Activated B cell treated with CpG ODN at 0.5 μM for 24 hours (primary cell): ENCODE measurements around the gene ZNF765. TPM values are rescaled to one million over a fixed set of nuclear protein-coding genes. Genes with fewer than 3 reads are reported as not detected.
"Not testable (repeated sequence)": the region's sequence is repeated elsewhere in the genome, so short reads cannot be mapped to it uniquely, and the experiment has no call there.

Experiments used
- ATAC-seq: fragments of 200-7000 bp; cut with Tn5 transposase; one replicate; pipeline ENCODE4 v1.10.0; 2021; ENCODE audit warnings: low read depth, mild to moderate bottlenecking, moderate library complexity
- CTCF ChIA-PET: fragments of 350-600 bp; sonication (Branson Sonifier 250); formaldehyde crosslinking; loops from one replicate; lab custom pipeline; 2021; ENCODE audit warnings: antibody characterized with exemption; lab: Charles Lee
- POLR2A ChIA-PET: fragments of 350-600 bp; sonication (Branson Sonifier 250); formaldehyde crosslinking; loops from one replicate; lab custom pipeline; 2021; ENCODE audit warnings: antibody characterized with exemption; lab: Charles Lee
- DNase-seq: peaks from one replicate; pipeline ENCODE4 v3.0.0; 2022
- H3K27ac Mint-ChIP-seq: one replicate; pipeline ENCODE4 v1.8.0; 2020; ENCODE audit warnings: mixed read lengths
- H3K27me3 Mint-ChIP-seq: one replicate; pipeline ENCODE4 v1.8.0; 2021; ENCODE audit warnings: mixed read lengths
- H3K36me3 Mint-ChIP-seq: one replicate; pipeline ENCODE4 v1.8.0; 2021; ENCODE audit warnings: low read depth, mixed read lengths
- H3K4me1 Mint-ChIP-seq: one replicate; pipeline ENCODE4 v1.8.0; 2021; ENCODE audit warnings: mixed read lengths
- H3K4me3 Mint-ChIP-seq: one replicate; pipeline ENCODE4 v1.8.0; 2020; ENCODE audit warnings: mild to moderate bottlenecking, mixed read lengths
- H3K9me3 Mint-ChIP-seq: one replicate; pipeline ENCODE4 v1.8.0; 2020; ENCODE audit warnings: mixed read lengths
- intact Hi-C: fragments of 100-400 bp; cut with micrococcal nuclease; formaldehyde crosslinking; loops from one replicate; pipeline ENCODE4 v1.15.1; 2024
- total RNA-seq: library from RNA; stranded (reverse); gene quantifications from 2 replicates; pipeline ENCODE4 v1.2.3, GENCODE V29; 2022
- TF ChIP-seq, protein P1 (sequence below): fragments of 200-600 bp; IDR thresholded peaks from one replicate; pipeline ENCODE4 v1.8.0; 2022; ENCODE audit warnings: antibody characterized with exemption, mild to moderate bottlenecking

ZNF765 gene
- total RNA-seq, 1 donor from 2014 or later = 18.9 TPM

DNA sequence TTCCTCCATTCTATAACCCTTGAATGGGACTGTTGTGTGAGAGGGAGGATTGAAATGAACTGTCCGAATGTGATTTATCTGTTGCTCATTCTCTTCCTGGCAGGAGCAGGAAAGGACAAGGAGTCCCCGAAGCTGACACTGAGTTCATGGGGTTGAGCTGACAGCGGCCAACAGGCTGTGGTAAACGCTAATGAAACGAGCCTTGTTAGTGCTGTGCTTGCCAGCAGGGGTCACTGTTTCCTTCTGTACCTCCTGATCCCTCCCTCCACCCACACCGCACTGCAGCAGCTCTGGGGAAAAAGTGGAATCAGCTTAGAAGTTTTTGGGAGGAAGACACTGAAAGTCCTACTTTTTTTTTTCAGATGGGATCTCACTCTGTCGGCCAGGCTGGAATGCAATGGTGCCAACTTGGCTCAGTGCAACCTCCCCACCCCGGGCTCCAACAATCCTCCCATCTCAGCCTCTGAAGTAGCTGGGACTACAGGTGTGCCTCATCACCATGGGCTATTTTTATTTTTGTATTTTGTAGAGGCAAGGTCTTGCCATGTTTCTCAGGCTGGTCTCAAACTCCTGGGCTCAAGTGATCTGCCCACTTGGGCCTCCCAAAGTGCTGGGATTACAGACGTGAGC, 30.1 kb downstream of the ZNF765 start:
- Mint-ChIP-seq H3K4me1 (peaks cover 3% of the 10 kb centered on the region), H3K27me3 (no peaks in the 10 kb centered on the region), H3K4me3 (no peak overlapping the region), H3K9me3 (no peaks in the 10 kb centered on the region), H3K27ac (no peak overlapping the region), H3K36me3 (no peaks in the 10 kb centered on the region)
- ATAC-seq (peak; percentile 90), DNase-seq (peak; percentile 31)
- intact Hi-C loops = loop anchor here (1.0 to 10.0 kb wide), 2 partner anchors 87 to 600 kb away; no protein-coding TSS in a partner anchor
- ChIA-PET CTCF (interaction anchor here (0.6 to 2.0 kb wide), 11 partner anchors 11 to 1543 kb away, joined by 3 to 11 read pairs (median 4); no protein-coding TSS in a partner anchor), POLR2A (no interaction called here)
- TF ChIP-seq, protein P1, sequence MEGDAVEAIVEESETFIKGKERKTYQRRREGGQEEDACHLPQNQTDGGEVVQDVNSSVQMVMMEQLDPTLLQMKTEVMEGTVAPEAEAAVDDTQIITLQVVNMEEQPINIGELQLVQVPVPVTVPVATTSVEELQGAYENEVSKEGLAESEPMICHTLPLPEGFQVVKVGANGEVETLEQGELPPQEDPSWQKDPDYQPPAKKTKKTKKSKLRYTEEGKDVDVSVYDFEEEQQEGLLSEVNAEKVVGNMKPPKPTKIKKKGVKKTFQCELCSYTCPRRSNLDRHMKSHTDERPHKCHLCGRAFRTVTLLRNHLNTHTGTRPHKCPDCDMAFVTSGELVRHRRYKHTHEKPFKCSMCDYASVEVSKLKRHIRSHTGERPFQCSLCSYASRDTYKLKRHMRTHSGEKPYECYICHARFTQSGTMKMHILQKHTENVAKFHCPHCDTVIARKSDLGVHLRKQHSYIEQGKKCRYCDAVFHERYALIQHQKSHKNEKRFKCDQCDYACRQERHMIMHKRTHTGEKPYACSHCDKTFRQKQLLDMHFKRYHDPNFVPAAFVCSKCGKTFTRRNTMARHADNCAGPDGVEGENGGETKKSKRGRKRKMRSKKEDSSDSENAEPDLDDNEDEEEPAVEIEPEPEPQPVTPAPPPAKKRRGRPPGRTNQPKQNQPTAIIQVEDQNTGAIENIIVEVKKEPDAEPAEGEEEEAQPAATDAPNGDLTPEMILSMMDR = no peak

- Mint-ChIP-seq H3K36me3 (peaks cover 32% of the 10 kb centered on the region), H3K27me3 (no peaks in the 10 kb centered on the region), H3K4me3 (peak within 1 kb of the TSS; percentile 96), H3K9me3 (no peaks in the 10 kb centered on the region), H3K27ac (peak within 1 kb of the TSS; percentile 94), H3K4me1 (peaks cover 34% of the 10 kb centered on the region)
- CTCF ChIA-PET = no interaction called here
- intact Hi-C loops = loop anchor here (1.0 to 2.0 kb wide), 6 partner anchors 36 to 236 kb away; partner anchors contain the start of genes ZNF525, ZNF765, ZNF813 and ZNF845
- POLR2A ChIA-PET = interaction anchor here (1.4 kb wide), 2 partner anchors 37 to 89 kb away, joined by 3 to 5 read pairs; partner anchors contain the start of gene ZNF765
- TF ChIP-seq, protein P1 = no peak
- DNase-seq (peak; percentile 99), ATAC-seq (peak; percentile 98)
These were observed 36.6 kb downstream of the ZNF765 start, which contains the start of gene ZNF761 for GRCh38 chr19:53431399-53432087. ZNF761 (plus strand) TSS chr19:53431984; CDS start chr19:53447269, 15,285 bp downstream.

- TF ChIP-seq, protein P1 = no peak
- peak overlapping the region; percentile 94 for H3K27ac Mint-ChIP-seq
- no peak for DNase-seq
- H3K4me3 Mint-ChIP-seq = peak overlapping the region; percentile 96
- H3K9me3 Mint-ChIP-seq = no peaks in the 10 kb centered on the region
- H3K27me3 Mint-ChIP-seq = no peaks in the 10 kb centered on the region
- ChIA-PET CTCF (no interaction called here), POLR2A (interaction anchor here (1.2 to 1.4 kb wide), 3 partner anchors 37 to 88 kb away, joined by 3 to 5 read pairs (median 3); partner anchors contain the start of gene ZNF765)
- intact Hi-C loops = no loop called here
- H3K4me1 Mint-ChIP-seq = peaks cover 34% of the 10 kb centered on the region
- ATAC-seq = peak; percentile 25
- H3K36me3 Mint-ChIP-seq = peaks cover 38% of the 10 kb centered on the region
These were observed 37.2 kb downstream of the ZNF765 start for GRCh38 chr19:53432088-53432661.

DNA sequence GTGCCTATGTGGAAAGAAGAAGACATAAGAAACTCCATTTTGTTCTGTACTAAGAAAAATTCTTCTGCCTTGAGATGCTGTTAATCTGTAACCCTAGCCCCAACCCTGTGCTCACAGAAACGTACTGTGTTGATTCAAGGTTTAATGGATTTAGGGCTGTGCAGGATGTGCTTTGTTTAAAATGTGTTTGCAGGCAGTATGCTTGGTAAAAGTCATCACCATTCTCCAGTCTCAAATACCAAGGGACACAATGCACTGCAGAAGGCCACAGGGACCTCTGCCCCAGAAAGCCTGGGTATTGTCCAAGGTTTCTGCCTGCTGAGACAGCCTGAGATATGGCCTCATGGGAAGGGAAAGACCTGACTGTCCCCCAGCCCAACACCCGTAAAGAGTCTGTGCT, 48.9 kb downstream of the ZNF765 start:
- DNase-seq, H3K4me1 Mint-ChIP-seq, ATAC-seq, CTCF ChIA-PET, H3K4me3 Mint-ChIP-seq, intact Hi-C loops, H3K27ac Mint-ChIP-seq, H3K27me3 Mint-ChIP-seq, POLR2A ChIA-PET: not testable (repeated sequence)
- Mint-ChIP-seq H3K9me3 (peaks cover 36% of the 10 kb centered on the region), H3K36me3 (peaks cover 89% of the 10 kb centered on the region)

DNA sequence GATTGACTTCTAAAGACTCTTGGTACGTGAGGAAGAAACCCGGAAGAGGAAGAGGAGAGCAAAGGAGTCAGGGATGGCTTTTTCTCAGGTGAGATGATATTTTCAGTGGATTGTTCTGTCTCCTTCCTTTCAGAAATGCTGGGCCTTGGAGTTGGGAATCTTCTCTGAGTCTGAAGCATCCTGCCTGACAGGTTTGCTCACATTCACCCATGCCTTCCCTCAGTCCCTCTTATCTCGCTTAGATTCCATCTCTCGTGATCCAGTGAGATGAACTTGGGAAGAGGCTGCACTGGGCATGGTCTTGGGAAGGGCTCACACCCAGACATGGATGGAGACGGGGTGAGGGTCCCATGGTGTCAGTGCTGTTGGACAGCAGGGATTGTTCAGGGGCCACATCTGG, 52.2 kb downstream of the ZNF765 start:
- Mint-ChIP-seq H3K9me3 (peaks cover 41% of the 10 kb centered on the region), H3K36me3 (peaks cover 90% of the 10 kb centered on the region)
- H3K4me1 Mint-ChIP-seq, H3K27ac Mint-ChIP-seq, intact Hi-C loops, H3K27me3 Mint-ChIP-seq, CTCF ChIA-PET, POLR2A ChIA-PET, H3K4me3 Mint-ChIP-seq, DNase-seq, ATAC-seq: not testable (repeated sequence)
